GM18909 (cell line): Measurements from ENCODE around the gene PRKRA.
A peak's percentile ranks its signal among the peaks of the same experiment; 100 is the strongest.
"Not testable (repeated sequence)": the region's sequence is repeated elsewhere in the genome, so short reads cannot be mapped to it uniquely, and the experiment has no call there.

Experiments
- ATAC-seq: cut with Tn5 transposase; IDR thresholded peaks from one replicate; pipeline ENCODE4 v1.9.1; 2021; ENCODE audit warnings: mild to moderate bottlenecking; ENCODE audit not compliant: unreplicated experiment, poor library complexity

Gene PRKRA

GRCh38 chr2:178450774-178451525 lies at the start of gene PRKRA, which contains the start of gene PJVK:
TSS of gene PRKRA (minus strand) at chr2:178451175. CDS start at chr2:178451030, 145 bp downstream.
TSS of gene PJVK (plus strand) at chr2:178451378. CDS start at chr2:178453410, 2,032 bp downstream.
- ATAC-seq: peak; percentile 86

- ATAC-seq: no peak
Measured at GRCh38 chr2:178499640-178500039, 48.7 kb upstream of the PRKRA start.

GRCh38 chr2:178498137-178498536 lies 47.2 kb upstream of the PRKRA start:
- ATAC-seq: peak; percentile 58

GRCh38 chr2:178496049-178496448 lies 45.1 kb upstream of the PRKRA start:
- ATAC-seq: no peak

- no peak for ATAC-seq
Measured at GRCh38 chr2:178491612-178492011, 40.6 kb upstream of the PRKRA start.

GRCh38 chr2:178485356-178485755 lies 34.4 kb upstream of the PRKRA start:
- no peak for ATAC-seq

- no peak for ATAC-seq
Measured at GRCh38 chr2:178484245-178485041, 33.5 kb upstream of the PRKRA start.

- ATAC-seq: peak; percentile 40
Measured at GRCh38 chr2:178482437-178482836, 31.5 kb upstream of the PRKRA start.

GRCh38 chr2:178480227-178481181 lies 29.5 kb upstream of the PRKRA start, which contains the start of gene PLEKHA3:
TSS of gene PLEKHA3 (plus strand) at chr2:178480457. CDS start at chr2:178480870, 413 bp downstream.
- ATAC-seq: peak; percentile 70

- no peak for ATAC-seq
Measured at GRCh38 chr2:178479758-178480226, 28.8 kb upstream of the PRKRA start.

GRCh38 chr2:178479275-178479616 lies 28.3 kb upstream of the PRKRA start:
- no peak for ATAC-seq

- peak; percentile 49 for ATAC-seq
Measured at GRCh38 chr2:178478439-178479274, 27.7 kb upstream of the PRKRA start, which contains the start of gene FKBP7. TSS of gene FKBP7 (minus strand) at chr2:178478600. CDS start at chr2:178478499, 101 bp downstream.

GRCh38 chr2:178478130-178478438 lies 27.1 kb upstream of the PRKRA start:
- no peak for ATAC-seq

GRCh38 chr2:178477443-178478129 lies 26.6 kb upstream of the PRKRA start:
- ATAC-seq: no peak

- ATAC-seq: no peak
Measured at GRCh38 chr2:178476477-178476876, 25.5 kb upstream of the PRKRA start.

GRCh38 chr2:178474560-178474959 lies 23.6 kb upstream of the PRKRA start:
- no peak for ATAC-seq

- ATAC-seq: no peak
Measured at GRCh38 chr2:178473931-178474330, 23.0 kb upstream of the PRKRA start.

- no peak for ATAC-seq
Measured at GRCh38 chr2:178473373-178473772, 22.4 kb upstream of the PRKRA start.

GRCh38 chr2:178471313-178471712 lies 20.3 kb upstream of the PRKRA start:
- not testable (repeated sequence) for ATAC-seq
